ENCODE data around the gene CNTN2. TPM values are rescaled to one million over a fixed set of nuclear protein-coding genes. Genes with fewer than 3 reads are reported as not detected.

Gene CNTN2
- total and polyA plus RNA-seq, 10 donors, result 0.02 to 2.6 (median 0.13) TPM; not detected in 3

- 77 to 82% (median 80%) methylated on average over 1 to 7 of the region's 7 CpGs for WGBS, 5 donors
- Histone ChIP-seq H3K4me3 (no peak overlapping the region), H3K36me3 (no peaks in the 10 kb centered on the region), H3K27me3 (replicated peaks in 1 of 7) (peaks cover 0 to 22% (median 0%) of the 10 kb centered on the region in 7 donors), H3K27ac (no peak overlapping the region), H3K9me3 (no peaks in the 10 kb centered on the region), H3K4me1 (no peaks in the 10 kb centered on the region)
- DNase-seq, result no peak
- TF ChIP-seq POLR2A (IDR thresholded peaks at IDR 0.05) (no peak), CTCF (IDR thresholded peaks at IDR 0.05 in 8 of 11, conservative IDR thresholded peaks at IDR 0.05 in 3 of 11) (no peak), POLR2AphosphoS5 (IDR thresholded peaks at IDR 0.05) (no peak)
- intact Hi-C loops (cut with DNase I; ENCODE audit: low total_unique reads), result no loop called here
Observed at GRCh38 chr1:205028390-205028789, 14.6 kb upstream of the CNTN2 start.

- Histone ChIP-seq H3K4me3 (no peak overlapping the region), H3K27ac (no peak overlapping the region), H3K4me1 (no peaks in the 10 kb centered on the region), H3K9me3 (no peaks in the 10 kb centered on the region), H3K27me3 (replicated peaks in 1 of 7) (peaks cover 0 to 22% (median 0%) of the 10 kb centered on the region in 7 donors), H3K36me3 (no peaks in the 10 kb centered on the region)
- no peak for TF ChIP-seq CTCF (IDR thresholded peaks at IDR 0.05 in 8 of 11, conservative IDR thresholded peaks at IDR 0.05 in 3 of 11)
- TF ChIP-seq POLR2AphosphoS5 (IDR thresholded peaks at IDR 0.05), result no peak
- no peak for TF ChIP-seq POLR2A (IDR thresholded peaks at IDR 0.05)
- 50 to 78% (median 73%) methylated on average over 4 of the region's 4 CpGs for WGBS, 5 donors
- DNase-seq, result no peak
- intact Hi-C loops (cut with DNase I; ENCODE audit: low total_unique reads), result no loop called here
Observed at GRCh38 chr1:205028924-205029323, 14.1 kb upstream of the CNTN2 start.

- no peaks in the 10 kb centered on the region for H3K4me1 ChIP-seq
- TF ChIP-seq POLR2A (IDR thresholded peaks at IDR 0.05), result no peak
- no peak for TF ChIP-seq CTCF (IDR thresholded peaks at IDR 0.05 in 8 of 11, conservative IDR thresholded peaks at IDR 0.05 in 3 of 11)
- no peak for TF ChIP-seq POLR2AphosphoS5 (IDR thresholded peaks at IDR 0.05)
- no peaks in the 10 kb centered on the region for H3K9me3 ChIP-seq
- H3K27me3 ChIP-seq (replicated peaks in 1 of 7), result peaks cover 0 to 22% (median 0%) of the 10 kb centered on the region in 7 donors
- no peaks in the 10 kb centered on the region for H3K36me3 ChIP-seq
- no peak overlapping the region for H3K4me3 ChIP-seq
- 76 to 92% (median 79%) methylated on average over 6 of the region's 6 CpGs for WGBS, 5 donors
- intact Hi-C loops (cut with DNase I; ENCODE audit: low total_unique reads), result no loop called here
- DNase-seq, result no peak
- no peak overlapping the region for H3K27ac ChIP-seq
Observed at GRCh38 chr1:205030241-205030640, 12.8 kb upstream of the CNTN2 start.

GRCh38 chr1:205030896-205031295, 12.1 kb upstream of the CNTN2 start:
- no peak for TF ChIP-seq POLR2A (IDR thresholded peaks at IDR 0.05)
- no peak for TF ChIP-seq CTCF (IDR thresholded peaks at IDR 0.05 in 8 of 11, conservative IDR thresholded peaks at IDR 0.05 in 3 of 11)
- no peak for TF ChIP-seq POLR2AphosphoS5 (IDR thresholded peaks at IDR 0.05)
- DNase-seq, result no peak
- Histone ChIP-seq H3K9me3 (no peaks in the 10 kb centered on the region), H3K4me3 (no peak overlapping the region), H3K27ac (no peak overlapping the region), H3K27me3 (replicated peaks in 1 of 7) (peaks cover 0 to 22% (median 0%) of the 10 kb centered on the region in 7 donors), H3K36me3 (no peaks in the 10 kb centered on the region), H3K4me1 (no peaks in the 10 kb centered on the region)
- WGBS, 5 donors, result 51 to 70% (median 64%) methylated on average over 9 to 11 of the region's 11 CpGs
- intact Hi-C loops (cut with DNase I; ENCODE audit: low total_unique reads), result no loop called here

All from spleen (tissue), 11 donors.